T-helper 17 cell (primary cell): ENCODE results near the gene YJEFN3. TPM values are rescaled to one million over a fixed set of nuclear protein-coding genes. Genes with fewer than 3 reads are reported as not detected.

Experiments
- ATAC-seq: fragments of 150-1000 bp; cut with Tn5 transposase; 2 replicates; pipeline ENCODE4 v1.10.0; 2021; ENCODE audit warnings: mild to moderate bottlenecking, moderate library complexity
- DNase-seq, 3 donors: peaks; one replicate each; pipeline versions ENCODE4 v3.0.0 to v3.0.0-alpha.2; 2020 to 2021
- H3K9me3 ChIP-seq: one replicate; pipeline ENCODE4 v1.7.0; 2013; ENCODE audit warnings: low read length, mild to moderate bottlenecking; ENCODE audit not compliant: control insufficient read depth, poor library complexity, severe bottlenecking
- H3K27ac Mint-ChIP-seq: one replicate; pipeline ENCODE4 v1.8.0; 2022; ENCODE audit warnings: mild to moderate bottlenecking, moderate library complexity, mixed read lengths
- H3K27me3 Mint-ChIP-seq: one replicate; pipeline ENCODE4 v1.8.0; 2022; ENCODE audit warnings: mixed read lengths
- H3K36me3 Mint-ChIP-seq: one replicate; pipeline ENCODE4 v1.8.0; 2022; ENCODE audit warnings: low read depth, mixed read lengths
- H3K4me1 Mint-ChIP-seq: one replicate; pipeline ENCODE4 v1.8.0; 2022; ENCODE audit warnings: mild to moderate bottlenecking, mixed read lengths
- H3K4me3 Mint-ChIP-seq: one replicate; pipeline ENCODE4 v1.8.0; 2022; ENCODE audit warnings: mild to moderate bottlenecking, moderate library complexity, mixed read lengths
- total RNA-seq, 4 donors: library from RNA in 2 of 4; stranded (reverse) in 2 of 4; gene quantifications; one replicate each; pipeline ENCODE4 v1.2.3 and lab custom pipeline; 2022 to 2026

The YJEFN3 gene
- total RNA-seq, 2 donors from 2014 or later: 3.0 to 6.1 TPM

DNA sequence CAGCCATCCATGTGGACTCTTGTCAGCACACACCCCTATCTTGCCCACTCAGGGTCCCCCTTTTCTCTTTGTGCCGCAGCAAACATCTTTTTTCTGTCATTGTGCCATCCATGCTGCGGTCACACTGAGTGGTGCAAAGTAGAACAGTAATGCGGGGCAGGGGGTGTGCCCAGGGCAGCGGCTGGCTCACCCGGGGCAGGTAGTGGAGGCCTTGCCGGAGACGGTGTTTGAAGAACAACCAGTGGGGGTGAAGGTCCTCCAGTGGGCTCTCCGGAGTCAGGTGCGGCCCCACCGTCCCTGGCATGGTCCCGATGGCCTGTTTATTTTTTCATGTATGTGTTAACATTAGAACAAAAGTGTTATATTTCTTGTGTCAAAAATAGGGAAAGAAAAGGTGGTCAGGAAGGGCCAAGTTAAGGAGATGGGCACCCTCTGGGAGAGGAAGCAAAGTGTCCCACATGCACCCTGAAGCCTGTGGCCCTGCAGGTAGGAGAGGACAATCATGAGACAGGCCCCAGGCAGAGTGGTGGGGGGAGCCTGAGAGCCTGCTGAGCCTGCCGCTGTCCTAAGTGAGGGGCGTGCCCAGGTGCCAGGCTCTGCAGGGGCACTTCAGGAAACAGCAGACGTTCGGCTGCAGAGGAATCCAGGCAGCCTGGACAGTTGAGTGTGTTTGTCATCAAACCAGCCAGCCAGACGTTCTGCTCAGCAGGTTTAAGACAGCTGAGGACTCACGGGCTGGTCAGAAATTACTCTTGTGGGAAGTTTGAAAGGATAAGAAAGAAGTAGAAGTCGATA, 25.7 kb upstream of the YJEFN3 start:
- no peak for DNase-seq
- peaks cover 2% of the 10 kb centered on the region for H3K4me1 Mint-ChIP-seq
- peak overlapping the region; percentile 90 for H3K27ac Mint-ChIP-seq
- H3K36me3 Mint-ChIP-seq: peaks cover 4% of the 10 kb centered on the region
- ATAC-seq: no peak
- H3K4me3 Mint-ChIP-seq: no peak overlapping the region
- no peaks in the 10 kb centered on the region for H3K27me3 Mint-ChIP-seq
- no peaks in the 10 kb centered on the region for H3K9me3 ChIP-seq

DNA sequence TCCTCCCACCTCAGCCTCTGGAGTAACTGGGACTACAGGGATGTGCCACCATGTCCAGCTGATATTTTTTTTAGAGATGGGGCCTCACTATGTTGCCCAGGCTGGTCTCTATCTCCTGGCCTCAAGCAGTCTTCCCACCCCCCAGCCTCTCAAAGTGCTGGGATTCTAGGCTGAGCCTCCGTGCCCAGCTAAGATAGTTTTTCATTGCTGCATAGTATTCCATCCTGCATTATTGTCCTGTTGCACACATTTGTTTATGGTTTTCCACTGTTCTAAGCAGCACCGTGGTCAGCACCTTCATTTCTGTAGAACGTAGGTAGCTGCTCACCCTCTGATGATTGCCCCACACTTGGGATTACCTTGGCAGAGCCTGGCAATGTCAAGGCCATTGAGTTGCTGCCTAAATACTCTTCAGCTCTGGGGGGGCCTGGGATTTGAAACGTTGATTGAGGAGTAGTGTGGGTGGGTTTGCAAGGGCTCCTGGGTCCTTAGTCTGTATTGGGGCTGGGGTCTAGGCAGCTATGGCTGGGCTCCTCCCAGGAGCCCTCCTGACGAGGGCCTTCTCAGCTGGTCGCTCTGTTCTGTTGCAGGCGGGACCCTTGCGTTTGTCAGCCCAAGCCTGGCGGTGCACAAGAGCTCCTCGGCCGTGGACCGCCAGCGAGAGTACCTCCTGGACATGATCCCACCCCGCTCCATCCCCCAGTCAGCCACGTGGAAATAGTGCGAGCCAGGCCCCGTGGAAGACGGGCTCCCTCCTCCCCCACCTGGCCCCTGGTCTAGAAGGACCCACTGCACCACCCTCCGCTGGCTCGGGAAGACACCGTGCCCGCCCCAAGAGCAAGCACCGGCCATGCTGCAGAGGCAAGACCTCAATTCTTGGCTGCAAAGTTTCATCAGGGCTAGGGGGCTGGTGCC, 23.7 kb upstream of the YJEFN3 start:
- Mint-ChIP-seq H3K27ac (no peak overlapping the region), H3K36me3 (peaks cover 4% of the 10 kb centered on the region)

DNA sequence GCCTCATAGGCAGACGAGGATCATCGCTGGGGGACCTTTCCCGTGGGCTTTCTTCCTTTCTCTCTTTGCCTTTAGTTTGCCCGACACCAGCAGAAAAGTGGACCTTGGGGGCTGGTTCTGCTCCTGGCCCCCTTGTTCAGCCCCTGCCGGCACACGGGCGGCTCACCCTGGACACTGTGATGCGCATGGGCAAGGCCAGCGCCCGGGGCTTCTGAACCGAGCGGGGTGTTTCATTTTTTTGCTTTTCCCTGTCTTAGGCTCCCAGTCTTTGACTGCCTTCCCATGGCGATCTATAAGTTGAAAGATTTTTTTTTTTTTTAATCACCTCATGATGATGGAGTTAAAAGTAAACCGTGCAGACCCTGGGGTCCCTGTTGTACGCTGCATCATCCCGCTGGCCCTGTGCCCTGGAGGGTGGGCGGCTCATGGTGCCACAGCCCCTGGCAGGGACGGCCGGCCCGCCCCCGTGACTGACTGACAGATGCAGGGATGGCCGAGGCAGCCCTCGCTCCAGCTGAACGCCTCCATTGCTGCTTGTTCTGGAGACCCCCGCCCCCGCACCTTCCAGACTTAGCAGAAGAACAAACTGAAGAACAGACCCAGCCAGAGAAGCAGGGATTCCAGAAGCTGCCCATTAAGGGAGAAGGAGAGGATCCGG, 22.9 kb upstream of the YJEFN3 start:
- peaks cover 4% of the 10 kb centered on the region for H3K36me3 Mint-ChIP-seq
- H3K4me3 Mint-ChIP-seq: no peak overlapping the region
- DNase-seq (no peak), ATAC-seq (no peak)
- H3K27me3 Mint-ChIP-seq: no peaks in the 10 kb centered on the region
- H3K4me1 Mint-ChIP-seq: peaks cover 5% of the 10 kb centered on the region
- H3K27ac Mint-ChIP-seq: no peak overlapping the region
- H3K9me3 ChIP-seq: no peaks in the 10 kb centered on the region

More for the DNA sequence above, 23.7 kb upstream of the YJEFN3 start:
- Mint-ChIP-seq H3K27me3 (no peaks in the 10 kb centered on the region), H3K4me3 (no peak overlapping the region), H3K4me1 (peaks cover 5% of the 10 kb centered on the region)
- no peaks in the 10 kb centered on the region for H3K9me3 ChIP-seq
- ATAC-seq: no peak
- DNase-seq: no peak

DNA sequence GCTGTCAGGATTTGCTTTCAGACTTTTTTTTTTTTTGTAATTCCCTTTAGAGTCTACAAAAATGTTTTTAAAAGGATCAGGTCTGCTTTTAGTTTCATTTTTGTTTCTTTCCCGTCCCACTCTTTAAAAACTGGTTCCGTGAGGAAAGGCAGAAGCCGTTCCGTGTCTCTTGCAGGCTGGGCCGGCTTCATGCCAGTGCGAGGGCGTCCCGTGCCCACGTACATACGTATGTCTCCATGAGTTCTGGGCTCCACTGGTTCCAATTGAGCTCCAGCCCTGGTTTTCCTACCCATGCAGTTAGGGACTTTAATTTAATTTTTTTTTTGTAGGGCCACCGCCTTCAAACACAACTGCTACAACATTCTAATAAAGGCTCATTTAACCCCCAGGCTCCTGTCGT, 22.1 kb upstream of the YJEFN3 start:
- H3K36me3 Mint-ChIP-seq: peaks cover 4% of the 10 kb centered on the region
- peaks cover 5% of the 10 kb centered on the region for H3K4me1 Mint-ChIP-seq

DNA sequence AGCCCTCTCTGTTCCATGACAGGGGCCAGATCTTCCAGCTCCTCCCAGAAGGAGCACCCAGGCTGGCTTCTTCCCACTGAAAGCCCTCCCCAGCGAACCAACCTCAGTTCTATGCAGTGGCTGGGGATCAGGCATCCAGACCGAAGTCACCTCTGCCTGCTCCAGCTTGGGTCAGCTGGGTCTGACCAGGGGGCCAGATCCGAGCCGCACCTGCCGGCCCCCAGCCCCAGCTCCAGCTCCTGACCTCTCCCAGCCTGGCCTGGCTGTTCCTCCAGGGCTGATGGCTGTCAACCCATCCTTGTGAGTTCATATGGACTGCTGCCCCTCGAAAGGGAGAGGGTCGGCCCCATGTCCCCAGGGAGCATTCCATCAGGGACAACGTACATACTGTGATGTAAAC, 21.4 kb upstream of the YJEFN3 start:
- Mint-ChIP-seq H3K27ac (no peak overlapping the region), H3K4me3 (no peak overlapping the region), H3K36me3 (peaks cover 4% of the 10 kb centered on the region), H3K27me3 (no peaks in the 10 kb centered on the region), H3K4me1 (peaks cover 5% of the 10 kb centered on the region)
- DNase-seq: no peak
- ATAC-seq: no peak
- H3K9me3 ChIP-seq: no peaks in the 10 kb centered on the region

More for the DNA sequence above, 22.1 kb upstream of the YJEFN3 start:
- no peak overlapping the region for H3K4me3 Mint-ChIP-seq
- no peaks in the 10 kb centered on the region for H3K9me3 ChIP-seq
- DNase-seq (no peak), ATAC-seq (no peak)
- no peaks in the 10 kb centered on the region for H3K27me3 Mint-ChIP-seq
- no peak overlapping the region for H3K27ac Mint-ChIP-seq

DNA sequence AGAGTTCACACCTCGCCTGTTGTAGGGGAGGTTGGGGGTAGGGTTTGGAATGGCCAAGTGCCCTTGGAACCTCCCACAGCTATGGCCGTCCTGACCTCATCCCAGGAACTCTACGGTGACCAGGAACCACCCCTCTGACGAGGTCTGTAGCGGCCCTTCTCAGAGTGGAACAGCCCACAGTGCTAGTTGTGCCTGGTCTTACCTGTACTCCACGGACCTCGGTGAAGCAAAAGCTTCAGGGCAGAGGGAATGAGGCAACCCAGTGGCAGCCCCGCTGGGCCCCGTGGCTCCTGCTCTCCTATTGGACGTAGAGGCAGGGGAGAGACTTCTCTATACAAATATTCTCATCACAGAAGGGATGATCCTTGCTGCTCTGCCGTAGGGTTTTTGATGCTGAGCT, 20.5 kb upstream of the YJEFN3 start:
- no peak for DNase-seq
- Mint-ChIP-seq H3K27me3 (no peaks in the 10 kb centered on the region), H3K4me3 (no peak overlapping the region), H3K4me1 (peaks cover 3% of the 10 kb centered on the region), H3K27ac (peak overlapping the region; percentile 67), H3K36me3 (peaks cover 2% of the 10 kb centered on the region)
- ATAC-seq: no peak
- H3K9me3 ChIP-seq: no peaks in the 10 kb centered on the region

DNA sequence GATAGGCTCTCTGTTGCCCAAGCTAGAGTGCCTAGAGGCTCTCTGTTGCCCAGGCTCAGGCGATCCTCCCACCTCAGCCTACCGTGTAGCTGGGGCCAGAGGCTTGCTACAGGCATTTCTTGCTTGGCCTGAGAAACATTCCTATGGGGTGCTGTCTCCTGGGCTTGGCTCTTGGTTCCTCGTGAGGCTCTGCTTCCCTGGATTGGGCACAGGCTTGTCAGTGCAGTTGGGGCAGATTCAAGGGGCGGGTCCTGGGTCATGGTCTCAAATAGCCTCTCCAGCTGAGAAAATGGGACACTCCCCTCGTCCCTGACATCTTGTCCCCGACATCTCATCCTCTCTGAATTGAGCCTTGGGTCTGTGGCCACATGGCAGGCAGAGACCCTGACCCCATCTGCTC, 18.3 kb upstream of the YJEFN3 start:
- Mint-ChIP-seq H3K27me3 (no peaks in the 10 kb centered on the region), H3K4me1 (peaks cover 3% of the 10 kb centered on the region), H3K27ac (no peak overlapping the region), H3K36me3 (no peaks in the 10 kb centered on the region), H3K4me3 (peak overlapping the region; percentile 63)
- ATAC-seq: no peak
- DNase-seq: no peak
- H3K9me3 ChIP-seq: no peaks in the 10 kb centered on the region

DNA sequence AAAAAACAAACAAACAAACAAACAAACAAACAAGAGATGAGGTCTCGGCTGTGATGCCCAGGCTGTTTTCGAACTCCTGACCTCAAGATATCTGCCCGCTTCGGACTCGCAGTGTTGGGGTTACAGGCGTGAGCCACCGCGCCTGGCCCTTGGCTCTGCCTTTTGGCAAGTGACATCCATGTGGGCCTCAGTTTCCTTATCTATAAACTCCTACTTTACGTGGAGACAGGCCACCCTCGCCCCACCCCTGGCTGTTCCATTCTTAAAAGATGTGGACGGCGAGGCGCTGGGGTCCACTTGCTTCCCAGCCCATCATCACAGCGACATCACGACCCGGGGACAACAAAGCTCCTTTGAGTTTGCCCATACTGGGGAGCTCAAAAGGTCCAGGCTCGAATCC, 15.0 kb upstream of the YJEFN3 start:
- Mint-ChIP-seq H3K27ac (no peak overlapping the region), H3K4me3 (no peak overlapping the region), H3K27me3 (no peaks in the 10 kb centered on the region), H3K4me1 (peaks cover 6% of the 10 kb centered on the region), H3K36me3 (no peaks in the 10 kb centered on the region)
- ATAC-seq: no peak
- no peak for DNase-seq
- H3K9me3 ChIP-seq: no peaks in the 10 kb centered on the region

DNA sequence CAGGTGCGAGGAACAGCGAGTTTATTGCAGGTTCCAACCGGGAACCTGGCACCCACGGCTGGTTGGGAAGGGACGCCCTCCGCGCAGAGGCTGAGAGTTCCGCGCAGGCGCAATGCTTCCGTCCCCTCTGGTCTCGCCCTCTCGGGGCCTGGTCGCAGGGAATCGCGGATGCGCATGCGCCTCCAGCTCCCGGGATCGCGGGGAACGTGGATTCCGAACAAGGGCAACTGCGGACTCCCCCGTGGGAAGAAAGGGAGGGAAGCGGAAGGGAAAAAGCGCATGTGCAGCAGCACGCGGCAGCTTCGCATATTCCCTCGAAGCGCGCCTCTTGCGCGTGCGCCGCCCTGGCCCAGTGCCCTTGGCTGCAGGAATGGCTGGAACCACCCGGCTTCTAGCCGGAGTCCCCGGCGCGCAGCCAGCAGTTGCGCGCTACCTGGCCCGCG, 14.5 kb upstream of the YJEFN3 start:
- ATAC-seq (no peak), DNase-seq (no peak)
- Mint-ChIP-seq H3K27ac (peak overlapping the region; percentile 11), H3K4me3 (no peak overlapping the region), H3K4me1 (peaks cover 5% of the 10 kb centered on the region), H3K27me3 (no peaks in the 10 kb centered on the region), H3K36me3 (no peaks in the 10 kb centered on the region)
- H3K9me3 ChIP-seq: no peaks in the 10 kb centered on the region

DNA sequence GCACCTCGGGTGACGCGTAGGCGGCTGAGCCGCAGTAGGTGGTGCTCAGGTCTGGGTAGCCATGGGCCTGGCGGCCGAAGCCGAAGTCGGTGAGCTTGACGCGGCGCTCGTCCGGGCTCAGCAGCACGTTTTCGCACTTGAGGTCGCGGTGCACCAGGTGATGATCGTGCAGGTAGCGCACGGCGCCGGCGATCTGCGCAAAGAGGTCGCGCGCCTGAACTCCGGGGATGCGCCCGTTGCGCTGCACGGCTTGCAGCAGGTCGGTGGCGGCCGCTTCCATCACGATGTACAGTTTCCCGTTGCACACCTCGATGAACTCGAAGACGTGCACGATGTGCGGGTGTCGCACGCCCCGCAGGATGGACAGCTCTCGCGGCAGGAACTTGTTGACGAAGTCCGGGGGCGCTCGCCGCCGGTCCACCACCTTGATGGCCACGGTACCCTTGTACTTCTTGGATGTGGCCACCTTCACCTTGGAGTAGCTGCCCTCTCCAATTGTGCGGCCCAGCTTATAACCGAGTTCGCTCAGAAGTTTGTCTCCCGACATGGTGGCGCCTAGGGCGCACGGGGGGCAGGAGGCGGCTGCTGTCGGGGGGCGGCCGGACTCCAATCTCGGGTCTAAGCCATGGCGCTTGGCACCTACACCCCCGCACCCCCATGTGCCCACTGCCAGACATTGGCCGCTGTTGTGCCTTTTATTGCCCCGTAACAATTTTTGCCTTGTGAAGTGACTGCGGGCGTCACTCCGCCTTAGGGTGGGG, 13.7 kb upstream of the YJEFN3 start, which contains the start of gene TSSK6:
Gene TSSK6, minus strand, starts transcription at position 668 of the 761 bp plus-strand sequence. Its CDS starts 121 bp downstream, at position 547.
- peaks cover 8% of the 10 kb centered on the region for H3K4me1 Mint-ChIP-seq

DNA sequence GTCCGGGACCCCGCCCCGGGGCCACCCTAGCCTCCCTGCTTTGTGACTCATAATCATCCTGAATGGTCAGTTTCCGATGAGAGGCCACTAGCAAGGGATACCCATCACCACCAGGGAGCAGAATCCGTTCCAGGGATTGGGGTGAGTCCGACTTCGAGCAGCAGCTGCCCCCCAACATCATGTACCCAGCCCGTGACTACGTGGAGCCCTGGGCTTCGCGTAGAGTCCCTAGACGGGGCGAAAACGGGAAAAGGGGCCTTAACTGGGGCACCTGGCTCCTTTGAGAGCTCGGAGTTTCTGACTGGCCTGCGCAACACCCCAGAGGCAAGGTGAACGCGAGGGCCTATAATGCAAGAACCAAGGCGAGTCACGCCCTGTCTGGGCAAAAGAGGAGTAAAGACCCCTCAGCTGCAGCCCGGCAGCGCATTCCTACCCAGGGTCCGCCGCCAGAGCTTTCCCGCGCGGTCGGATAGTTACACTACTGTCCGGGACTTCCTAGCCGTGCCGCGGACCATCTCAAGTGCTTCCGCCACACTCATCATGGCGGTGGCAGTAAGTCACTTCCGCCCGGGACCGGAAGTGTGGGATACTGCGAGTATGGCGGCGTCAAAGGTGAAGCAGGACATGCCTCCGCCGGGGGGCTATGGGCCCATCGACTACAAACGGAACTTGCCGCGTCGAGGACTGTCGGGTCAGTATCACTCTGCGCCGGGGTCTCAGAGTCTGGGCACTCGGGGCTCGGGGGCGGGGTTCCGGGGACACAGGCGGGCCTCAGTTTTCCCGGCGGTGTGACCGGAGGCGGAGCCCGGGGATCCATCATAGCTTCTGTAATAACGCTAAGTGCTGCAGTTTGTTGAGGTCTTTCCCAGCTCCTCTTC, 12.8 kb upstream of the YJEFN3 start, which contains the start of gene NDUFA13:
Gene NDUFA13, plus strand, starts transcription at position 584 of the 878 bp plus-strand sequence. Its CDS starts 14 bp downstream, at position 598.
- H3K9me3 ChIP-seq: no peaks in the 10 kb centered on the region
- peak within 1 kb of the TSS; percentile 91 for H3K4me3 Mint-ChIP-seq
- H3K36me3 Mint-ChIP-seq: no peaks in the 10 kb centered on the region
- H3K27ac Mint-ChIP-seq: peak within 1 kb of the TSS; percentile 94
- H3K4me1 Mint-ChIP-seq: peaks cover 11% of the 10 kb centered on the region
- peak; percentile 89 for ATAC-seq
- H3K27me3 Mint-ChIP-seq: no peaks in the 10 kb centered on the region
- peak; percentile 79 to 92 (median 89) for DNase-seq

More for the DNA sequence above, 13.7 kb upstream of the YJEFN3 start, which contains the start of gene TSSK6:
- Mint-ChIP-seq H3K36me3 (no peaks in the 10 kb centered on the region), H3K27ac (peak within 1 kb of the TSS; percentile 94), H3K27me3 (no peaks in the 10 kb centered on the region), H3K4me3 (peak within 1 kb of the TSS; percentile 91)
- ATAC-seq: no peak
- DNase-seq: no peak
- no peaks in the 10 kb centered on the region for H3K9me3 ChIP-seq
